ENCODE results near the gene RPTOR. TPM values are rescaled to one million over a fixed set of nuclear protein-coding genes. Genes with fewer than 3 reads are reported as not detected.
"Not testable (repeated sequence)": the region's sequence is repeated elsewhere in the genome, so short reads cannot be mapped to it uniquely, and the experiment has no call there.

The RPTOR gene
- total RNA-seq, 3 donors from 2014 or later: 21.4 to 27.5 (median 23.6) TPM

- Histone ChIP-seq H3K4me3 (no peak overlapping the region), H3K27me3 (no peaks in the 10 kb centered on the region), H3K36me3 (no peaks in the 10 kb centered on the region), H3K9me3 (no peaks in the 10 kb centered on the region), H3K27ac (no peak overlapping the region), H3K4me1 (no peaks in the 10 kb centered on the region)
- TF ChIP-seq CTCF (IDR thresholded peaks at IDR 0.05) (no peak), POLR2AphosphoS5 (IDR thresholded peaks at IDR 0.05) (no peak), POLR2A (IDR thresholded peaks at IDR 0.05) (no peak)
- no peak for DNase-seq (ENCODE audit: low spot score in 2 of 2)
- intact Hi-C loops (cut with DNase I; ENCODE audit: low total_unique reads): no loop called here
These were observed 194.5 kb downstream of the RPTOR start for GRCh38 chr17:80738987-80739730.

GRCh38 chr17:80740141-80740540 lies 195.5 kb downstream of the RPTOR start:
- Histone ChIP-seq H3K9me3 (no peaks in the 10 kb centered on the region), H3K27me3 (no peaks in the 10 kb centered on the region), H3K36me3 (no peaks in the 10 kb centered on the region), H3K4me1 (no peaks in the 10 kb centered on the region), H3K27ac (no peak overlapping the region), H3K4me3 (no peak overlapping the region)
- no peak for DNase-seq (ENCODE audit: low spot score in 2 of 2)
- intact Hi-C loops (cut with DNase I; ENCODE audit: low total_unique reads): no loop called here
- TF ChIP-seq CTCF (IDR thresholded peaks at IDR 0.05) (no peak), POLR2AphosphoS5 (IDR thresholded peaks at IDR 0.05) (no peak), POLR2A (IDR thresholded peaks at IDR 0.05) (no peak)

- Histone ChIP-seq H3K4me3 (no peak overlapping the region), H3K27ac (no peak overlapping the region), H3K36me3 (no peaks in the 10 kb centered on the region), H3K4me1 (no peaks in the 10 kb centered on the region), H3K27me3 (no peaks in the 10 kb centered on the region), H3K9me3 (no peaks in the 10 kb centered on the region)
- no peak for DNase-seq (ENCODE audit: low spot score in 2 of 2)
- intact Hi-C loops (cut with DNase I; ENCODE audit: low total_unique reads): no loop called here
- TF ChIP-seq POLR2AphosphoS5 (IDR thresholded peaks at IDR 0.05) (no peak), POLR2A (IDR thresholded peaks at IDR 0.05) (no peak), CTCF (IDR thresholded peaks at IDR 0.05) (no peak)
These were observed 197.5 kb downstream of the RPTOR start for GRCh38 chr17:80742091-80742490.

GRCh38 chr17:80742581-80743180 lies 198.0 kb downstream of the RPTOR start:
- DNase-seq (ENCODE audit: low spot score in 2 of 2): no peak
- Histone ChIP-seq H3K36me3 (no peaks in the 10 kb centered on the region), H3K27ac (no peak overlapping the region), H3K27me3 (no peaks in the 10 kb centered on the region), H3K4me3 (no peak overlapping the region), H3K9me3 (no peaks in the 10 kb centered on the region), H3K4me1 (no peaks in the 10 kb centered on the region)
- no peak for TF ChIP-seq POLR2A (IDR thresholded peaks at IDR 0.05)
- TF ChIP-seq POLR2AphosphoS5 (IDR thresholded peaks at IDR 0.05): no peak
- no peak for TF ChIP-seq CTCF (IDR thresholded peaks at IDR 0.05)
- intact Hi-C loops (cut with DNase I; ENCODE audit: low total_unique reads): no loop called here

GRCh38 chr17:80743181-80743771 lies 198.6 kb downstream of the RPTOR start:
- DNase-seq (ENCODE audit: low spot score in 2 of 2): no peak
- H3K4me3 ChIP-seq: no peak overlapping the region
- intact Hi-C loops (cut with DNase I; ENCODE audit: low total_unique reads): no loop called here

GRCh38 chr17:80743973-80744372 lies 199.3 kb downstream of the RPTOR start:
- H3K36me3 ChIP-seq; H3K4me1 ChIP-seq; intact Hi-C loops (cut with DNase I; ENCODE audit: low total_unique reads); H3K27ac ChIP-seq; H3K27me3 ChIP-seq; H3K9me3 ChIP-seq; DNase-seq (ENCODE audit: low spot score in 2 of 2); H3K4me3 ChIP-seq: not testable (repeated sequence)

More at GRCh38 chr17:80743181-80743771, 198.6 kb downstream of the RPTOR start:
- Histone ChIP-seq H3K9me3 (no peaks in the 10 kb centered on the region), H3K27me3 (no peaks in the 10 kb centered on the region), H3K27ac (no peak overlapping the region), H3K4me1 (no peaks in the 10 kb centered on the region), H3K36me3 (no peaks in the 10 kb centered on the region)
- TF ChIP-seq POLR2A (IDR thresholded peaks at IDR 0.05) (no peak), CTCF (IDR thresholded peaks at IDR 0.05) (no peak), POLR2AphosphoS5 (IDR thresholded peaks at IDR 0.05) (no peak)

GRCh38 chr17:80744725-80745124 lies 200.1 kb downstream of the RPTOR start:
- H3K4me3 ChIP-seq; H3K27me3 ChIP-seq; H3K36me3 ChIP-seq; H3K4me1 ChIP-seq; intact Hi-C loops (cut with DNase I; ENCODE audit: low total_unique reads); H3K9me3 ChIP-seq; H3K27ac ChIP-seq; DNase-seq (ENCODE audit: low spot score in 2 of 2): not testable (repeated sequence)
